ENCODE data around the gene GOPC.

Gene GOPC

DNA sequence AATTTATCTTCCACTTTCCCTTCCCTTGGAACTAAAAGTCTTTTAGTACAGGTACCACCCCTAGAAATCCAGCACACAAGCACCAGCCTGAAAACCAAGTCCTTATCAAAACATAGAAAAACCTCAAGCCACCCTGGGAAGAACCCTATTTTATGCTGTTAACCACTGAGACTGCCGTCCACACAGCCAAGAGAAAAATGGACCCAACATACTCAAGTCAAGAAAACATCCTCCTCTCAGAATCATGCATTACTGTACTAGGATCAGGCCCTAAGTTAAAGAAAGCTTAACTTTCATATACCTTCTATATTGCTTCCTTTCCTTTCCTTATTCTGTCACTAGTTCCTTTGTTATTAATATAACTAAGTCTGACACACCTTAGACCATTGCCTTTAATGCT, 16.9 kb upstream of the GOPC start:
- TF ChIP-seq, protein P1, sequence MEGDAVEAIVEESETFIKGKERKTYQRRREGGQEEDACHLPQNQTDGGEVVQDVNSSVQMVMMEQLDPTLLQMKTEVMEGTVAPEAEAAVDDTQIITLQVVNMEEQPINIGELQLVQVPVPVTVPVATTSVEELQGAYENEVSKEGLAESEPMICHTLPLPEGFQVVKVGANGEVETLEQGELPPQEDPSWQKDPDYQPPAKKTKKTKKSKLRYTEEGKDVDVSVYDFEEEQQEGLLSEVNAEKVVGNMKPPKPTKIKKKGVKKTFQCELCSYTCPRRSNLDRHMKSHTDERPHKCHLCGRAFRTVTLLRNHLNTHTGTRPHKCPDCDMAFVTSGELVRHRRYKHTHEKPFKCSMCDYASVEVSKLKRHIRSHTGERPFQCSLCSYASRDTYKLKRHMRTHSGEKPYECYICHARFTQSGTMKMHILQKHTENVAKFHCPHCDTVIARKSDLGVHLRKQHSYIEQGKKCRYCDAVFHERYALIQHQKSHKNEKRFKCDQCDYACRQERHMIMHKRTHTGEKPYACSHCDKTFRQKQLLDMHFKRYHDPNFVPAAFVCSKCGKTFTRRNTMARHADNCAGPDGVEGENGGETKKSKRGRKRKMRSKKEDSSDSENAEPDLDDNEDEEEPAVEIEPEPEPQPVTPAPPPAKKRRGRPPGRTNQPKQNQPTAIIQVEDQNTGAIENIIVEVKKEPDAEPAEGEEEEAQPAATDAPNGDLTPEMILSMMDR (IDR thresholded peaks at IDR 0.05), result no peak
- Histone ChIP-seq H3K4me3 (no peak overlapping the region), H3K27ac (no peak overlapping the region)
- DNase-seq (ENCODE audit: low spot score), result no peak

DNA sequence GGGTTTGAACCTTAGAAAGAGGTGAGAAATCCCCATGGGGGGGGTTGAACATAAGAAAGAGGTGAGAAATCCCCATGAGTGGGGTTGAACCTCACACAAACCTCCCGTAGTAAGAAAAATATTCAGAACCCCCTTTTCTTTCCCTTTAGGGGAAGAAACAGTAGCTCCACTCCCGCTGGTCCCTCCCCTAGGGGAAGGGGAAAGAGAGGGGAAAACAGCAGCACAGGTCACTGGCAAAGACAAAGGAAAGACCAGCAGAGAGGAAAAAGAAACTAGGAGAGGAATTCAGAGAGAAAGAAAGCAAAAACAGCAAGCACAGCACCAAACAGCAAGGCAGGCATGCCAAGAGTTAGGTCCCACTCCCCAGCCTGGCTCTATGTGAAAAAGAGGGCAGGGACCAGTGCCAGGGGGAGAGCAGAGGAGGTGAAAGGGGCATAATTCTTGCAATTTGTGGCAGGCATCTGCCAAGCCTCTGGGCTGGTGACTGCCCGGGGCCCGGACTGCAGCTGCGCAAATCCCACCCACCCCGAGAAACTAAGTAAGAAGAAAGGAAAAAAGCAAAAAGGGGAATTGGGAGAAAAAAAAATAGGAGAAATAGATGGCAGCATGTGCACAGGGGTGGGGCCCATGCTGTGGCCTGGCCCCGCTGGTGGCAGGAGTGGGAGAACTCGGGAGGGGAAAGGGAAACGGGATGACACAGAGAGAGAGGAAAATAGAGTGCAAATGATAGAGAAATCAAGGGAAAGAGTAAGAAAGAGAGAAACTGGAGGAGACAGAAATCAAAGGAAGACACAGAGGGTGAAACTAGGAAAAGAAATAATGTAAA, 15.1 kb upstream of the GOPC start:
- Histone ChIP-seq H3K4me3 (no peak overlapping the region), H3K27ac (no peak overlapping the region)
- no peak for DNase-seq (ENCODE audit: low spot score)
- TF ChIP-seq, protein P1 (IDR thresholded peaks at IDR 0.05), result no peak

DNA sequence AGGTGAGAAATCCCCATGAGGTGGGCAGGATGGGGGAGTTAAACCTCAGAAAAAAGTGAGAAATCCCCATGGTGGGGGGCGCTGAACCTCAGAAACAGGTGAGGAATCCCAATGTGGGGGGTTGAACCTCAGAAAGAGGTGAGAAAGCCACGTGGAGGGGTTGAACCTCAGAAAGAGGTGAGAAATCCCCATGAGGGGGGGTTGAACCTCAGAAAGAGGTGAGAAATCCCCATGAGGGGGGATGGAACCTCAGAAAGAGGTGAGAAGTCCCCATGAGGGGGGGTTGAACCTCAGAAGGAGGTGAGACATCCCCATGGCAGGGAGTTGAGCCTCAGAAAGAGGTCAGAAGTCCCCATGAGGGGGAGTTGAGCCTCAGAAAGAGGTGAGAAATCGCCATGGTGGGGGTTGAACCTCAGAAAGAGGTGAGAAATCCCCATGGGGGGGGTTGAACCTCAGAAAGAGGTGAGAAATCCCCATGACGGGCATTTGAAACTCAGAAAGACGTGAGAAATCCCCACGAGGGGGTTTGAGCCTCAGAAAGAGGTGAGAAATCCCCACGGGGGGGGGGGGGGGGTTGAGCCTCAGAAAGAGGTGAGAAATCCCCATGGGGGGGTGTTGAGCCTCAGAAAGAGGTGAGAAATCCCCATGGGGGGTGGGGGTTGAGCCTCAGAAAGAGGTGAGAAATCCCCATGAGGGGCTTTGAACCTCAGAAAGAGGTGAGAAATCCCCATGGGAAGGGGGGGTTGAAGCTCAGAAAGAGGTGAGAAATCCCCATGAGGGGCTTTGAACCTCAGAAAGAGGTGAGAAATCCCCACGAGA, 14.3 kb upstream of the GOPC start:
- no peak for DNase-seq (ENCODE audit: low spot score)
- H3K27ac ChIP-seq, result no peak overlapping the region
- no peak overlapping the region for H3K4me3 ChIP-seq
- TF ChIP-seq, protein P1 (IDR thresholded peaks at IDR 0.05), result no peak

DNA sequence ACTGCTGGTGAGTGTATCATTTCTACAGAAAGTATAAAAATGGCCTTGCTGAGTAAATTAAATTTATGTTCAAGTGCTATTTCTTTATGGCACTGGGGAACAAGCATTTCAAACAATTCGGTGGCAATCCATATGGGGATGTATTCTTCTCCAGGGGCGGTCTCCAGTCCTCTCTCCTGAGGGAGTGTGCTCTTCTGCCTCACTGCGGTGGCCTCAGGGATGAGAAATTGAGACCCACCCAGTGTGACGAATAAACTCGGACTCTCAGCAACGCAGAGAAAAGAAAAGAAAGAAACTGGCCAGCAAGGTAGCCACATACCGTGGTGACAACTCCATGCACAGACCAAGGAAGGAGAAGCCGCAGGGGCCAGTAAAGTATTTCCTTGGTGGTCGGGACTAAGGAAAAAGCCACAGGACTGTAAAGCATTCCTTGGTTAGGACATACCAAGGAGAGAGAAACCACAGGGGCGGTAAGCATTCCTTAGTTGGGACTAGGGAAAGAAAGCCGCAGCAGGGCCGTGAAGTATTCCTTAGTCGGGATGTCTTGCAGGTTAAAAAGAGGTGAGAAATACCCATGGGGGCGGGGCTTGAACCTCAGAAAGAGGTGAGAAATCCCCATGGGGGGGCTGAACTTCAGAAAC, 13.6 kb upstream of the GOPC start:
- Histone ChIP-seq H3K27ac (no peak overlapping the region), H3K4me3 (no peak overlapping the region)
- TF ChIP-seq, protein P1 (IDR thresholded peaks at IDR 0.05), result no peak
- no peak for DNase-seq (ENCODE audit: low spot score)

DNA sequence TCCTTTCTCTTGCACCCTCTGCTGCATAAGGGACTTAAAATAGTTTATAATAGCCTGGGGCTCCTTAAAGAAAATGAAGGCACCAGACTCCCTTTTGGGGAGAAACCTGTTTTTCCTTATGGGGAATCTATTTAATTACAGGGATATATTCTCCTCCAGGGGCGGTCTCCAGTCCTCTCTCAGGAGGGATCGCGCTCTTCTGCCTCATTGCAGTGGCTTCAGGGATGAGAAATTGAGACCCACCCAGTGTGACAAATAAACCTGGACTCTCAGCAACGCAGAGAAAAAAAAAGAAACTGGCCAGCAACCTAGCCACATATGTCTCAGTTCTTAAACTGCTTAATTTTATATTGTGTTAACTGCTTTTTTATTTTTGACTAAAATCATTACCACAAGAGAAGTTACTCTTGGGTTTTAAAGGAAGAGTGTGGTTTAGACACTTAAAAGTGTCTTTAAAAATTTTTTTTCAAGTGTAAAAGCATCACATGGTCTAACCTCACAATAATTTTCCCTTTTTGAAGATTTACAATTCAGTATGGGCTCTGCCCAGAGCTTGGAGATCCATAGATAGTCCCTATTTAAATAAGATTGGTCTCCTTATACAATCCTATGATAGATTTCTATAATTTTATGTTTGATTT, 11.7 kb upstream of the GOPC start:
- Histone ChIP-seq H3K27ac (no peak overlapping the region), H3K4me3 (no peak overlapping the region)
- TF ChIP-seq, protein P1 (IDR thresholded peaks at IDR 0.05), result no peak
- no peak for DNase-seq (ENCODE audit: low spot score)

DNA sequence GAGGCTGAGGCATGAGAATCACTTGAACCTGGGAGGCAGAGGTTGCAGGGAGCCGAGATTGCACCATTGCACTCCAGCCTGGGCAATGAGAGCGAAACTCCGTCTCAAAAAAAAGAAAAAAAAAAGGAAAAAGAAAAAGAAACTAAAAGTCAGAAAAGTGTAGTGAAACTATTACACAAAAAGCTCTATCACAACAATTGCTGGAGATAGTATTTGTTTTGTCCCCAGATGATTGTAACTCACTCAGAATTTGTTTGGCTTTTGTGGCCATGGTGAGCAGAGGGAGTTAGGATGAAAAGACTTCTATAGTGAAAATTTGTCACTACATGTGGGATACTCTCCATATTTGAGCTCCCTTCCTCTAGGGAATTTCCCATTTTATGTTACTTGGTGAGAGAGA, 5.2 kb upstream of the GOPC start:
- no peak overlapping the region for H3K4me3 ChIP-seq
- no peak overlapping the region for H3K27ac ChIP-seq
- DNase-seq (ENCODE audit: low spot score), result no peak
- TF ChIP-seq, protein P1 (IDR thresholded peaks at IDR 0.05), result no peak

All from coronary artery (tissue), 2 donors.